K562 (cell line): ENCODE measurements around the gene RALGPS1. TPM values are rescaled to one million over a fixed set of nuclear protein-coding genes. Genes with fewer than 3 reads are reported as not detected.

ENCODE experiments used
- ATAC-seq: fragments of 200-7000 bp; cut with Tn5 transposase; 3 replicates; pipeline ENCODE4 v1.9.1; 2020; ENCODE audit warnings: moderate library complexity
- BruUV-seq: library from RNA; stranded (reverse); fragments of 400-500 nt; replicated peaks from 2 replicates; lab custom pipeline; 2021; lab: Mats Ljungman, UMichigan
- CTCF ChIA-PET: fragments of 300-600 bp; formaldehyde crosslinking; extraction: SDS; loops from one replicate; lab custom pipeline; 2021; ENCODE audit warnings: low intra/inter-chr PET ratio; lab: Yijun Ruan, JAX
- POLR2A ChIA-PET: fragments of 300-600, 350-650 bp; sonication (Branson Sonifier 250); formaldehyde crosslinking; extraction: SDS; loops from one replicate; lab custom pipeline; 2021; ENCODE audit warnings: antibody characterized with exemption, inconsistent platforms; lab: Yijun Ruan, JAX
- DNase-seq, 4 experiments: peaks; one replicate each; pipeline versions ENCODE4 v3.0.0 to v3.0.0-alpha.2; 2011 to 2018; ENCODE audit warnings: low spot score in 3 of 4, mixed read lengths in 3 of 4; ENCODE audit errors: extremely low read depth in 1 of 4
- FAIRE-seq: peaks from 2 replicates; lab custom pipeline; 2011; peaks lifted over from hg19 to GRCh38; lab: Jason Lieb, UNC
- H2AFZ ChIP-seq: 2 replicates; pipeline ENCODE4 v1.6.0; 2011; ENCODE audit warnings: low read depth, low read length, control low read depth, inconsistent platforms
- H3K27ac ChIP-seq: fragments of 200-600 bp; 3 replicates; pipeline ENCODE4 v1.8.0; 2011; ENCODE audit warnings: low read depth, mild to moderate bottlenecking, control low read depth, inconsistent platforms, low read length, moderate library complexity, mixed read lengths; ENCODE audit errors: extremely low read depth
- H3K27me3 ChIP-seq, 2 experiments: fragments of 300-600 bp in 1 of 2; 2 replicates in 1 of 2; 3 replicates in 1 of 2; pipeline versions ENCODE4 v1.6.0 to v1.8.0; 2011; ENCODE audit warnings: inconsistent platforms in 2 of 2, low read length in 2 of 2, mild to moderate bottlenecking in 1 of 2, mixed read lengths in 1 of 2, moderate library complexity in 1 of 2; ENCODE audit not compliant: control insufficient read depth in 2 of 2, insufficient read depth in 2 of 2
- H3K36me3 ChIP-seq: fragments of 300-600 bp; 3 replicates; pipeline ENCODE4 v1.8.0; 2011; ENCODE audit warnings: mild to moderate bottlenecking, low read length, inconsistent platforms; ENCODE audit not compliant: control insufficient read depth, insufficient read depth
- H3K4me1 ChIP-seq, 2 experiments: fragments of 200-600 bp in 1 of 2; replicated peaks in 1 of 2; 2 replicates in 1 of 2; 3 replicates in 1 of 2; pipeline versions ENCODE4 v1.5.1 to v1.8.0; 2011; ENCODE audit warnings: inconsistent platforms in 2 of 2, low read length in 2 of 2, mild to moderate bottlenecking in 1 of 2, mixed read lengths in 1 of 2, moderate library complexity in 1 of 2; ENCODE audit not compliant: control insufficient read depth in 2 of 2, insufficient read depth in 2 of 2
- H3K4me2 ChIP-seq: 2 replicates; pipeline ENCODE4 v1.6.1; 2011; ENCODE audit warnings: low read length, control low read depth, inconsistent platforms, mixed read lengths; ENCODE audit not compliant: insufficient read depth
- H3K4me3 ChIP-seq: fragments of 200-600 bp; sonication (generic), shearing (Covaris generic); 2 replicates; pipeline ENCODE4 v1.5.1; 2016; ENCODE audit warnings: control low read depth, inconsistent platforms
- H3K79me2 ChIP-seq: fragments of 200-600 bp; 3 replicates; pipeline ENCODE4 v1.8.0; 2011; ENCODE audit warnings: low read length, inconsistent platforms; ENCODE audit not compliant: control insufficient read depth, insufficient read depth
- H3K9ac ChIP-seq, 2 experiments: 2 replicates each; pipeline versions ENCODE4 v1.6.0 to v1.6.1; 2011; ENCODE audit warnings: low read depth in 2 of 2, low read length in 2 of 2, control low read depth in 1 of 2, inconsistent platforms in 1 of 2, mild to moderate bottlenecking in 1 of 2, mixed read lengths in 1 of 2; ENCODE audit not compliant: insufficient read depth in 1 of 2
- H3K9me1 ChIP-seq: one replicate; pipeline ENCODE4 v1.6.0; 2011; ENCODE audit warnings: inconsistent platforms, mild to moderate bottlenecking, low read length, moderate library complexity; ENCODE audit not compliant: control insufficient read depth, insufficient read depth
- H3K9me3 ChIP-seq: replicated peaks from 2 replicates; pipeline ENCODE4 v1.5.1; 2011; ENCODE audit warnings: low read depth, low read length, inconsistent platforms; ENCODE audit not compliant: control insufficient read depth, insufficient read depth
- H4K20me1 ChIP-seq: replicated peaks from 2 replicates; pipeline ENCODE4 v1.6.1; 2011; ENCODE audit warnings: low read length, inconsistent platforms, mixed read lengths; ENCODE audit not compliant: control insufficient read depth, insufficient read depth
- BDP1 ChIP-seq: IDR thresholded peaks from 3 replicates; pipeline ENCODE4 v1.6.1; 2011; ENCODE audit not compliant: insufficient read length, insufficient read depth
- COPS2 ChIP-seq: fragments of 450-650 bp; conservative IDR thresholded peaks from 2 replicates; pipeline ENCODE4 v1.6.1; 2016; ENCODE audit warnings: mild to moderate bottlenecking, moderate library complexity
- MCM3 ChIP-seq: fragments of 450-650 bp; IDR thresholded peaks from 2 replicates; pipeline ENCODE4 v1.6.1; 2016
- NONO ChIP-seq, 2 experiments: fragments of 200-400 bp in 1 of 2; fragments of 450-650 bp in 1 of 2; formaldehyde crosslinking in 1 of 2; IDR thresholded peaks; 2 replicates each; pipeline ENCODE4 v1.6.1; 2017; ENCODE audit warnings: low read depth in 2 of 2, mild to moderate bottlenecking in 2 of 2, moderate library complexity in 2 of 2, low read length in 1 of 2
- ZFP1 ChIP-seq: fragments of 450-650 bp; formaldehyde crosslinking; IDR thresholded peaks from 2 replicates; pipeline ENCODE4 v1.4.0; 2020; ENCODE audit warnings: mild to moderate bottlenecking, mixed read lengths
- WGBS: fragments of 100-300 bp; shearing (Covaris generic); methylation state at CpG from one replicate; pipeline ENCODE4 v1.1.6; 2016; ENCODE audit warnings: low coverage, mixed read lengths; ENCODE audit not compliant: insufficient coverage; ENCODE audit errors: missing lambda C conversion rate; 5-methylcytosine and 5-hydroxymethylcytosine counted together
- in situ Hi-C: fragments of 300-500 bp; cut with MboI; formaldehyde crosslinking; loops from 4 replicates; pipeline ENCODE4 v1.15.0; 2018; ENCODE audit warnings: inconsistent platforms, mixed read lengths
- intact Hi-C: fragments of 100-400 bp; cut with micrococcal nuclease; formaldehyde crosslinking; loops from 2 replicates; pipeline ENCODE4 v1.14.2; 2022
- polyA plus RNA-seq, 8 experiments: library from polyadenylated mRNA; depleted of rRNA in 4 of 8; stranded (reverse) in 5 of 8; unstranded in 3 of 8; fragments of >200 nt; fragmentation: Nextera tagmentation in 2 of 8; fragmentation: Illumina TruSeq in 1 of 8; extraction: Ambion mirVana in 2 of 8; extraction: Trizol in 1 of 8; gene quantifications; 2 replicates each; pipeline versions ENCODE4 v1.2.1 to v1.2.3, GENCODE V29; 2011 to 2014; ENCODE audit warnings: inconsistent platforms in 1 of 8, missing spikeins in 1 of 8
- total RNA-seq, 7 experiments: library from RNA; depleted of rRNA in 6 of 7; stranded (reverse); fragments of >200 nt in 6 of 7; fragmentation: Illumina TruSeq in 2 of 7; extraction: Trizol in 2 of 7; gene quantifications; 2 replicates each; pipeline versions ENCODE4 v1.2.1 to v1.2.3, GENCODE V29; 2011 to 2021; ENCODE audit warnings: low replicate concordance in 1 of 7
- TF ChIP-seq, protein P1 (sequence below): IDR thresholded peaks from 2 replicates; pipeline ENCODE4 v1.6.1; 2016; ENCODE audit warnings: missing genetic modification characterization, missing compliant biosample characterization
- TF ChIP-seq, protein P2 (sequence below): fragments of 450-650 bp; IDR thresholded peaks from 2 replicates; pipeline ENCODE4 v1.6.1; 2017; ENCODE audit warnings: antibody characterized with exemption
- TF ChIP-seq, protein P3 (sequence below), 2 experiments: fragments of 450-650 bp in 1 of 2; IDR thresholded peaks; 2 replicates each; pipeline ENCODE4 v1.6.1; 2011 to 2017; ENCODE audit warnings: low read depth in 2 of 2, antibody characterized with exemption in 1 of 2, borderline replicate concordance in 1 of 2, low read length in 1 of 2, mild to moderate bottlenecking in 1 of 2, mixed read lengths in 1 of 2; ENCODE audit not compliant: control insufficient read depth in 1 of 2
- TF ChIP-seq, protein P4 (sequence below), 3 experiments: fragments of 200-800 bp in 1 of 3; sonication (Bioruptor generic) in 1 of 3; sonication (generic) in 1 of 3; formaldehyde crosslinking in 1 of 3; IDR thresholded peaks; 2 replicates each; pipeline versions ENCODE4 v1.6.1 to v1.8.0; 2016 to 2022; ENCODE audit warnings: mild to moderate bottlenecking in 2 of 3, missing compliant biosample characterization in 2 of 3, missing genetic modification characterization in 2 of 3, missing genetic modification reagents in 1 of 3

RALGPS1 gene
- total and polyA plus RNA-seq, 9 of the 15 experiments (the other 6 are each of a cell fraction or from before 2014, with no cell fraction given) = 0.04 to 2.6 (median 1.5) TPM

DNA sequence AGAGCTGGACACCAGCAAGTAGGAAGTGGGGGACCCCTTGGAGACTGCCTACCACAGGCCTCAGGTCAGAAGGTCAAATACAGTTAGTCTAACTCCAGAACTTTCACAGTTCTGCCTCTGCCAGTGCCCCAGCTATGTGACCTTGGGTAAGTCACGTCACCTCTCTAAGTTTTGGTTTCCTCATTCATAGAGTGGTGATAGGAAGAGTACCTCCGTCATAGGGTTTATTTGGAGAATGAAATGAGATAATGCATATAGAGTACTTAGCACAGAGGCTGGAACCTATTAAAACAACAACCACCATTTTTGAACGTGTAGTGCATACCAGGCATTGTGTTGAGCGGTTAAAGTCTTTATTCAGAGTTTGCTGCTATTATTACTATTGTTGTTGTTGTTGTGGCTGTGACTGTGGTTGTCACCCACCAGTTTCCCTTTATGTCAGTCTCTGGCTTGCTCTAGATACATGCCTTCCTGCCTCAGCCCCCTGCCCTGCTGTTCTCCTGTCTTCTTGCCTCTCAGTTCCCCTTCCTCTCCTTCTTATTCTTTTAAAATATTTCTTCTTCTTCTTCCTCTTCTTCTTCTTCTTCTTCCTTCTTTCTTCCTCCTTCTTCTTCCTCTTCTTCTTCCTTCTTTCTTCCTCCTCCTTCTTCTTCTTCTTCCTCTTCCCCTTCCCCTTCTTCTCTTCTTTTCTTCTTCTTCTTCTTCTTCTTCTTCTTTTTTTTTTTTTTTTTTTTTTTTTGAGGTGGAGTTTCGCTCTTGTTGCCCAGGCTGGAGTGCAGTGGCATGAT is 67.8 kb downstream of the RALGPS1 start:
- intact Hi-C loops = no loop called here
- Histone ChIP-seq H3K4me2 (no peak overlapping the region), H3K4me1 (peaks cover 3 to 21% of the 10 kb centered on the region in 2 experiments; a peak in 4 of 5 replicates), H3K36me3 (no peaks in the 10 kb centered on the region), H2AFZ (no peak overlapping the region), H3K27me3 (peaks cover 0 to 11% of the 10 kb centered on the region in 2 experiments; a peak in 1 of 5 replicates), H4K20me1 (no peaks in the 10 kb centered on the region; the same call in 1 of the 2 replicates), H3K4me3 (no peak overlapping the region), H3K9me1 (no peaks in the 10 kb centered on the region), H3K9ac (no peak overlapping the region), H3K9me3 (no peaks in the 10 kb centered on the region), H3K79me2 (no peaks in the 10 kb centered on the region), H3K27ac (no peak overlapping the region)
- TF ChIP-seq, protein P1, sequence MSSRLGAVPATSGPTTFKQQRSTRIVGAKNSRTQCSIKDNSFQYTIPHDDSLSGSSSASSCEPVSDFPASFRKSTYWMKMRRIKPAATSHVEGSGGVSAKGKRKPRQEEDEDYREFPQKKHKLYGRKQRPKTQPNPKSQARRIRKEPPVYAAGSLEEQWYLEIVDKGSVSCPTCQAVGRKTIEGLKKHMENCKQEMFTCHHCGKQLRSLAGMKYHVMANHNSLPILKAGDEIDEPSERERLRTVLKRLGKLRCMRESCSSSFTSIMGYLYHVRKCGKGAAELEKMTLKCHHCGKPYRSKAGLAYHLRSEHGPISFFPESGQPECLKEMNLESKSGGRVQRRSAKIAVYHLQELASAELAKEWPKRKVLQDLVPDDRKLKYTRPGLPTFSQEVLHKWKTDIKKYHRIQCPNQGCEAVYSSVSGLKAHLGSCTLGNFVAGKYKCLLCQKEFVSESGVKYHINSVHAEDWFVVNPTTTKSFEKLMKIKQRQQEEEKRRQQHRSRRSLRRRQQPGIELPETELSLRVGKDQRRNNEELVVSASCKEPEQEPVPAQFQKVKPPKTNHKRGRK (tag) = peak; percentile 82
- TF ChIP-seq, protein P2, sequence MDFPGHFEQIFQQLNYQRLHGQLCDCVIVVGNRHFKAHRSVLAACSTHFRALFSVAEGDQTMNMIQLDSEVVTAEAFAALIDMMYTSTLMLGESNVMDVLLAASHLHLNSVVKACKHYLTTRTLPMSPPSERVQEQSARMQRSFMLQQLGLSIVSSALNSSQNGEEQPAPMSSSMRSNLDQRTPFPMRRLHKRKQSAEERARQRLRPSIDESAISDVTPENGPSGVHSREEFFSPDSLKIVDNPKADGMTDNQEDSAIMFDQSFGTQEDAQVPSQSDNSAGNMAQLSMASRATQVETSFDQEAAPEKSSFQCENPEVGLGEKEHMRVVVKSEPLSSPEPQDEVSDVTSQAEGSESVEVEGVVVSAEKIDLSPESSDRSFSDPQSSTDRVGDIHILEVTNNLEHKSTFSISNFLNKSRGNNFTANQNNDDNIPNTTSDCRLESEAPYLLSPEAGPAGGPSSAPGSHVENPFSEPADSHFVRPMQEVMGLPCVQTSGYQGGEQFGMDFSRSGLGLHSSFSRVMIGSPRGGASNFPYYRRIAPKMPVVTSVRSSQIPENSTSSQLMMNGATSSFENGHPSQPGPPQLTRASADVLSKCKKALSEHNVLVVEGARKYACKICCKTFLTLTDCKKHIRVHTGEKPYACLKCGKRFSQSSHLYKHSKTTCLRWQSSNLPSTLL = 0 out of 2 replicates have a peak, but pooled peaks have one; percentile 13
- TF ChIP-seq, protein P3, sequence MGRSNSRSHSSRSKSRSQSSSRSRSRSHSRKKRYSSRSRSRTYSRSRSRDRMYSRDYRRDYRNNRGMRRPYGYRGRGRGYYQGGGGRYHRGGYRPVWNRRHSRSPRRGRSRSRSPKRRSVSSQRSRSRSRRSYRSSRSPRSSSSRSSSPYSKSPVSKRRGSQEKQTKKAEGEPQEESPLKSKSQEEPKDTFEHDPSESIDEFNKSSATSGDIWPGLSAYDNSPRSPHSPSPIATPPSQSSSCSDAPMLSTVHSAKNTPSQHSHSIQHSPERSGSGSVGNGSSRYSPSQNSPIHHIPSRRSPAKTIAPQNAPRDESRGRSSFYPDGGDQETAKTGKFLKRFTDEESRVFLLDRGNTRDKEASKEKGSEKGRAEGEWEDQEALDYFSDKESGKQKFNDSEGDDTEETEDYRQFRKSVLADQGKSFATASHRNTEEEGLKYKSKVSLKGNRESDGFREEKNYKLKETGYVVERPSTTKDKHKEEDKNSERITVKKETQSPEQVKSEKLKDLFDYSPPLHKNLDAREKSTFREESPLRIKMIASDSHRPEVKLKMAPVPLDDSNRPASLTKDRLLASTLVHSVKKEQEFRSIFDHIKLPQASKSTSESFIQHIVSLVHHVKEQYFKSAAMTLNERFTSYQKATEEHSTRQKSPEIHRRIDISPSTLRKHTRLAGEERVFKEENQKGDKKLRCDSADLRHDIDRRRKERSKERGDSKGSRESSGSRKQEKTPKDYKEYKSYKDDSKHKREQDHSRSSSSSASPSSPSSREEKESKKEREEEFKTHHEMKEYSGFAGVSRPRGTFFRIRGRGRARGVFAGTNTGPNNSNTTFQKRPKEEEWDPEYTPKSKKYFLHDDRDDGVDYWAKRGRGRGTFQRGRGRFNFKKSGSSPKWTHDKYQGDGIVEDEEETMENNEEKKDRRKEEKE (IDR thresholded peaks at IDR 0.05; ENCODE audit: borderline replicate concordance in 1 of 2, control insufficient read depth in 1 of 2, low read depth in 2 of 2, low read length in 1 of 2) = no peak
- no peak for TF ChIP-seq NONO (IDR thresholded peaks at IDR 0.05; ENCODE audit: low read depth in 2 of 2, low read length in 1 of 2)
- no peak for TF ChIP-seq MCM3
- no peak for TF ChIP-seq COPS2
- no peak for TF ChIP-seq BDP1
- TF ChIP-seq, protein P4, sequence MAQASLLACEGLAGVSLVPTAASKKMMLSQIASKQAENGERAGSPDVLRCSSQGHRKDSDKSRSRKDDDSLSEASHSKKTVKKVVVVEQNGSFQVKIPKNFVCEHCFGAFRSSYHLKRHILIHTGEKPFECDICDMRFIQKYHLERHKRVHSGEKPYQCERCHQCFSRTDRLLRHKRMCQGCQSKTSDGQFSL (CRISPR knock-in tag; IDR thresholded peaks at IDR 0.05) = no peak
- TF ChIP-seq, protein P4 (tag; IDR thresholded peaks at IDR 0.05) = no peak
- no peak for TF ChIP-seq ZFP1 (CRISPR knock-in tag)
- CTCF ChIA-PET = interaction anchor here (0.8 kb wide), 1 partner anchor 162 kb away, joined by 4 read pairs; no protein-coding TSS in a partner anchor
- in situ Hi-C loops = no loop called here
- DNase-seq = no peak
- WGBS = 32% methylated on average over 5 of the region's 5 CpGs
- BruUV-seq = no TSS peak
- POLR2A ChIA-PET = interaction anchor here (1.0 kb wide), 1 partner anchor 17 kb away, joined by 3 read pairs; no protein-coding TSS in a partner anchor
- no peak for ATAC-seq
- FAIRE-seq = no peak
